HG03439 (cell line): ENCODE results near the gene VPS13A.
"Not testable (repeated sequence)": the region's sequence is repeated elsewhere in the genome, so short reads cannot be mapped to it uniquely, and the experiment has no call there.

Experiments
- ATAC-seq: cut with Tn5 transposase; IDR thresholded peaks from one replicate; pipeline ENCODE4 v1.9.1; 2021; ENCODE audit warnings: mild to moderate bottlenecking, moderate library complexity; ENCODE audit not compliant: unreplicated experiment

VPS13A gene

DNA sequence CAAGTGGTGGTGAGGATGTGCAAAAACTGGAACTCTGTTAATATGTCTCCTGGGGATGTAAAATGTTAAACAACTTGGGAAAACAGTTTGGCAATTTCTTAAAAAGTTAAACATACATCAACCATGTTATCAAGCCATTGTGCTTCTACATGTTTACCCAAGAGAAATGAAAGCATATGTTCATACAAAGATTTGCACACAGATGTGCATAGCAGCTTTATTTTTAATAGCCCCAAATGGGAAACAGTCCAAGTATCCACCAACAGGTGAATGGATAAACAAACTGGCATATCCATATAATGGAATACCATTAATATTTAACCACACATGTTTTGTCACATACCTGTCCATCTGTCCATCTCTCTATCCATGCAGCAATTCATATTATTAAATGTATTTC is 6.2 kb downstream of the VPS13A start:
- no peak for ATAC-seq

DNA sequence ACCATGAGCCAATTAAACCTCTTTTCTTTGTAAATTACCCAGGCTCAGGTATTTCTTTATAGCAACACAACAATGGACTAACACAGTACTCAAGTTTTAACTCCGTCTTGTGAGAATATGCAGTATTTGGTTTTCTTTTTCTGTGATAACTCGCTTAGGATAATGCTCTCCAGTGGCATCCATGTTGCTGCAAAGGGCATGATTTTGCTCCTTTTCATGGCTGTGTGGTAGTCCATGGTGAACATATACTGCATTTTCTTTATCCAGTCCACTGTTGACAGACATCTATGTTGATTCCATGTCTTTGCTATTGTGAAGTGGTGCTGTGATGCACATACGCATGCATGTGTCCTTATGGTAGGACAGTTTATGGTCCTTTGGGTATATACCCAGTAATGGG is 10.9 kb downstream of the VPS13A start:
- no peak for ATAC-seq

GRCh38 chr9:77194423-77194822 is 17.1 kb downstream of the VPS13A start:
- no peak for ATAC-seq

GRCh38 chr9:77210116-77210515 is 32.8 kb downstream of the VPS13A start:
- ATAC-seq = no peak

DNA sequence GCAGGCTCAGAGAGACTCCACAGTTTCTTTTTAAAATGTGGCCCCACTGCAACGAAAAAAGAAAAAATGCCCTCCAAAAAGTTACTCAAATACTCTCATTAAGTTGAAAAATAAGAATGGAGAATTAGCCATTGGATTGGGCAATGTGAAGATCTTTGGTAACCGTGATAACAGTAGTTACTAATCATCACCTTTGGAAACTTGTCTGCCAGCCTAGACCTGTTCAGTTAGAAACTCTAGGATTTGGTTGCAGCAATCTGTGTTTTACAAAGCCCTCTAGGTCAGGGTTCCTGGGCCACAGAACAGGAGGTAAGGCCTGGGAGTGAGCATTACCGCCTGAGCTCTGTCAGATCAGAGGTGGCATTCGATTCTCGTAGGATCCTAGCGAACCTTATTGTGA is 34.2 kb downstream of the VPS13A start:
- ATAC-seq = no peak

- ATAC-seq = no peak
These were observed 35.5 kb downstream of the VPS13A start for GRCh38 chr9:77212801-77213200.

DNA sequence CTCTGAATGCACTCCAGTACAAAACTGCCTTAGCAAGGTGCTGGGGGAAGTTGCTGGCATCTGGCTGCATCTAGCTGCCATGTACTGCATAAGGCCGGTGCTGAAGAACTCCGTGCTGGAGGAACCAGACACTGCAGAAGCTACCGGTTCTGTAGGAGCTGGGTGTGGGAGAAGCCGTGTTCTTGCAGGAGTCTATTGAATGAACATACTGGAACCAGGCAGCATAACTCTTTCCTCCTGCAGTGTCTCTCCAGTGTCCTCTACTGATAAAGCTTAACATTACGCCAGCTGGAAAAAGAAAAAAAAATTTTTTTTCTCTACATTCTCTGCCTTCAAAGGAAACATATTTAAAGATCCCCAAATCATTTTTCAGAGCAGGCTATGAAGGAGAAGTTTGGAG is 38.5 kb downstream of the VPS13A start:
- no peak for ATAC-seq

GRCh38 chr9:77218612-77219011 is 41.3 kb downstream of the VPS13A start:
- ATAC-seq = no peak

- ATAC-seq = no peak
These were observed 44.1 kb downstream of the VPS13A start for GRCh38 chr9:77221431-77221830.

DNA sequence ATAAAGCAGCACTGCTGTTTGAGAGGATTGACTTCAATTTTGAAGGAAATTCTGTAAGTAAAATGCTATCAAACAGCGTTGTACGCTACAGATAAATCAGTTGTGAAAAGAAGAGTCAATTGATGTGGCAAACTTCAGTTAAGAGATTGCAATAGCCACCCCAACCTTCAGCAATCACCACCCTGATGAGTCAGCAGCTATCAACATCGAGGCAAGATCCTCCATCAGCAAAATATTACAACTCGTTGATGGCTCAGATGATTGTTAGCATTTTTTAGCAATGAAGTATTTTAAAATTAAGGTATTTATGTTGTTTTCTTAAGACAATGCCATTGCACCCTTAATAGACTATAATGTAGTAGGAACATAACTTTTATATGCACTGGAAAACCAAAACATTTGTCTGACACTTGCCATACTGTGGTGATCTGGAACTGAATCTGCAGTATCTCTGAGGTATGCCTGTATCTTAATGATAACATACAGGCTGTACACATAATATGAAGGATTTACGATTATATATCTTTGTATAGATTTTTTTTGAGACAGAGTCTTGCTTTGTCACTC is 47.5 kb downstream of the VPS13A start:
- no peak for ATAC-seq

- ATAC-seq = no peak
These were observed 59.4 kb downstream of the VPS13A start for GRCh38 chr9:77236693-77237092.

GRCh38 chr9:77237896-77238295 is 60.6 kb downstream of the VPS13A start:
- no peak for ATAC-seq

DNA sequence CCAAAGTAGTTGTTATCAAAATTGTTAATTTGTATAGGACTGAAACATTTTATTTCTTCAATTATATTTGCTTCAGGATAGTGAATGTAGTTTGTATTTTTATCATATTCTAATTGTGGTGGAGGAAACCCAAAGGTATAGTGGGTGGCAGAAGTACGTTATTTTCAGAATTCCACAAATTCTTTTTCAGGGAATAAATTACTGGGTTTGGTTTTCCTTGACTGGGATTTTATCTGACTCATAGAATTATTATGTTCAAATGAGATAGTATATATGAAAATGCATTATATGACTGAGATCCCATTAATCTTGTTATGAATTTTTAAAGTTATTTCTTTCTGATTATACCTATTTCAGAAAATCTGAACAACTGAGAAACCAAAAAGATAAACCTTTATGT is 73.7 kb downstream of the VPS13A start:
- no peak for ATAC-seq

- no peak for ATAC-seq
These were observed 79.9 kb downstream of the VPS13A start for GRCh38 chr9:77257275-77257674.

DNA sequence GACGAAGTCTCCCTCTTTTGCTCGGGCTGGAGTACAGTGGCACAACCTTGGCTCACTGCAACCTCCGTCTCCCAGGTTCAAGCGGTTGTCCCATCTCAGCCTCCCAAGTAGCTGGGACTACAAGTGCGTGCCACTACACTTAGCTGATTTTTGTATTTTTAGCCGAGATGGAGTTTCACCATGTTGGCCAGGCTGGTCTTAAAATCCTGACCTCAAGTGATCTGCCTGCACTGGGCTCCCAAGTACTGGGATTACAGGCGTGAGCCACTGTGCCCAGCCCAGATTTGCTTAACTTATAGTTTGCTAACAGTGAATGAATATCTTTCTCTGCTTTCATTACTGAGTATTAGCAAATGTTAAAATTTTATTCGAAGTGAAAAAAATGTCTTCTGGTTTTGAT is 84.3 kb downstream of the VPS13A start:
- ATAC-seq = no peak

- not testable (repeated sequence) for ATAC-seq
These were observed 90.4 kb downstream of the VPS13A start for GRCh38 chr9:77267762-77268161.

- ATAC-seq = no peak
These were observed 93.8 kb downstream of the VPS13A start for GRCh38 chr9:77271023-77271690.

DNA sequence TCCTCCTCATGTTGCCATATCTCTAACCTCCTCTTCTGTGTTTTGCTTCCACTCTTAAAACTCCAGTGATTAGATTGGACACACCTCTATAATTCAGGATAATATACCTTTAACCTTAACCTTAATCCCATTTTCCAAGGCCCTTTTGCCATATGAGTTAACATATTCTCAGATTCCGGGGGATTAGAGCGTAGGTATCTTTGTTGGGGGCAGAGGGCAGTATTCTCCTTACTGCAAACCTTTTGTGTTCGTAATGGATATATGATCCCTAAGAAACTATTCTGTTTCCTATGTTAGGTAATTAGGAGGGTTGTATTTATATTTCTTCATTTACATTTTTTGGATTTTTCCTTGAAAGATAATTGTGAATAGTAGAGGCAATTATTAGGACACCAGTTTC is 99.5 kb downstream of the VPS13A start:
- ATAC-seq = no peak

DNA sequence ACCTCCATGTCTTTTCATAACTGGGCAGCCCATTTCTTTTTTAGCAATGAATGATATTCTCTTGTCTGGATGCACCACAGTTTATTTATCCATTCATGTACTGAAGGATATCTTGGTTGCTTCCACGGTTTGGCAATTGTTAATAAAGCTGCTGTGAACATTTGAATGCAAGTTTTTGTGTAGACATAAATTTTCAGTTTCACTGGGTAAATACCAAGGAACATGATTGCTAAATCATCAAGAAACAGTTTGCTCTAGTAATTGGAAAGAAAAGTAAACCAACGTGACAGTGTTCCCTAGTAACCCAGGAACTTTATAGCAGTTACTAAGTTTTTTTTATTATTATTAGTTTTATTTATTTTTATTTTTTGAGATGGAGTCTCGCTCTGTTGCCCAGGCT is 100.4 kb downstream of the VPS13A start:
- ATAC-seq = no peak

GRCh38 chr9:77283991-77284390 is 106.7 kb downstream of the VPS13A start:
- no peak for ATAC-seq

DNA sequence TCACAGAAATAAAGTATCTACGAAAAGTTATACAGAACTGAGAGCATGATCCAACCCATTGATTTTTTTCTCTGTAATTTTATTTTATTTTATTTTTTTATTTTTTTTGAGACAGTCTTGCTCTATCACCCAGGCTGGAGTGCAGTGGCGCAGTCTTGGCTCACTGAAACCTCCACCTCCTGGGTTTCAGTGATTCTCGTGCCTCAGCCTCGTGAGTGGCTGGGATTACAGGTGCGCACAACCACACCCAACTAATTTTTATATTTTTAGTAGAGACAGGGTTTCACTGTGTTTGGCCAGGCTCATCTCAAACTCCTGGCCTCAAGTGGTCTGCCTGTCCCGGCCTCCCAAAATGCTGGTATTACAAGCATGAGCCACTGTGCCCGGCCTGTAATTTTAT is 107.3 kb downstream of the VPS13A start:
- no peak for ATAC-seq

GRCh38 chr9:77290373-77290772 is 113.0 kb downstream of the VPS13A start:
- ATAC-seq = no peak

DNA sequence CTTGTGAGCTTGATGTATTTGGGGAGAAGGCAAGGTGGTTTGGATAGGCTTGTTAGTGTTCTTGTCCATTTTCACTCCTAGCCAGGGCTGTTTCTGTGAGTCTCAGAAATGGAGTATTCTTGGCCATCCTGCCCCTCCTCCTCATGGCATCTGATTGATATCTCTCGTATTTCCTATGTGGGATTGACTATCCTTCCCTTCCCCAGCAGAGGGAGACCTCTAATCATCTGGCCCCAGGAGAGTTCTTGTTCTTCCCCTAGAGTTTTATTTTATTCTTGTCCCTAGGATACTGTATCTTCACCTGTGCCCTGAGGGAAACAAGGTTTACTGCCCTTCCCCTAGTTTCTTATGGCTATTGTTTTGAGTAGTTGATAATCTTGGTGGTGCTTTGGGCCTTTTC is 114.4 kb downstream of the VPS13A start:
- ATAC-seq = no peak
